ENCODE measurements around the gene HES5. TPM values are rescaled to one million over a fixed set of nuclear protein-coding genes. Genes with fewer than 3 reads are reported as not detected.

Gene HES5
- total RNA-seq, 1 experiment from 2014 or later: not detected

DNA sequence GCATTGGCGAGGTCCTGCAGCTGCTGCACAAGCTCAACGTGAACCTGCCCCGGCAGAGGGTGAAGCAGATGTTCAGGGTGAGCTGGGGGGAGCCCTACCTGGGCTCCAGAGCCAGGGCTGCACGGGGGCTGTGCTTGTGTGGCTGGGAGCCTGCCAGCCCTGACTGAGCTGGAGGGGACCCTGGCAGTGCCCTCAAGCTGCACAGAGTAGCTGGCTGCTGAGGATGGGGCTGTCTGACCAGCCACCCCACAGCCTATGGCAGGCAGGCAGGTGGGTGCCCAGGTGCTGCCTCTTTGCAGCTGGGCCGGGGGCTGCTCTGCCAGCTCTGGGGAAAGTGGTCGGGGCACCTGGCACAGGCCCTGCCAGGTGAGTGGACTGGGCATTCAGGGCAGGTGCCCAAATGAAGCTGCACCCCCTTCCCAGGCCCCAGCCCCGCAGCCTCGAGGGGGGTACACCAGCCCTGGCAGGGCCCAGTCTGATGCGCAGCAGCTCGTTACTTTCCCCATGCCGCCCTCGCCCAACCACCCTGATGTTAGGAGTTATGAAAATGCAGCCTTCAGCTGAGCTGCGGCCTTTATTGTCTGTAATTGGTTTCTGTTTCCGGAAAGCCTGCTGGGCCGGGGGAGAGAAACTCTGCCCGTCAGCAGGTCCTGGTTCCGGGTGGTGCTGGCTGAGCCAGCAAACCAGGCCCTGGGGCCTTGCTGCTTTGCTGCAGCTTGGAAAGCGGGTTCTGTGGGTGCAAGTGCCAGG, 49.7 kb downstream of the HES5 start:
- Mint-ChIP-seq H3K4me3 (no peak overlapping the region), H3K36me3 (ENCODE audit: insufficient read depth in 1 of 3, low read depth in 3 of 3) (no peaks in the 10 kb centered on the region), H3K9me3 (no peaks in the 10 kb centered on the region), H3K27ac (no peak overlapping the region; a peak in 1 of 7 replicates), H3K27me3 (ENCODE audit: low read depth) (peaks cover 7% of the 10 kb centered on the region), H3K4me1 (peaks cover 0 to 9% of the 10 kb centered on the region in 2 experiments; a peak in 1 of 4 replicates)
- Histone ChIP-seq H4K20me1 (ENCODE audit: control insufficient read depth, insufficient read depth, insufficient read length) (no peaks in the 10 kb centered on the region), H3K23me2 (ENCODE audit: insufficient read length, low read depth, low read length, poor library complexity, severe bottlenecking) (no peaks in the 10 kb centered on the region), H3K79me1 (ENCODE audit: insufficient read depth, low read depth, low read length, poor library complexity, severe bottlenecking) (no peaks in the 10 kb centered on the region), H3K14ac (ENCODE audit: insufficient read depth, low read length) (no peak overlapping the region; the same call in 1 of the 2 replicates), H2BK15ac (ENCODE audit: low read depth, low read length) (no peak overlapping the region), H3K9ac (ENCODE audit: extremely low read depth, insufficient read length, low read length) (no peak overlapping the region), H2BK5ac (ENCODE audit: insufficient read length, low read length) (no peak overlapping the region), H2BK12ac (ENCODE audit: insufficient read length, low read depth, low read length) (no peak overlapping the region), H3K9me3 (ENCODE audit: control insufficient read depth, low read depth, low read length) (no peaks in the 10 kb centered on the region), H2AK5ac (ENCODE audit: insufficient read length, low read length) (no peak overlapping the region), H2BK120ac (ENCODE audit: low read depth, low read length, poor library complexity, severe bottlenecking) (no peak overlapping the region), H3K23ac (ENCODE audit: insufficient read length, low read depth, low read length) (no peak overlapping the region), H4K5ac (ENCODE audit: insufficient read length, low read depth, low read length) (no peak overlapping the region), H3K27me3 (ENCODE audit: insufficient read depth, low read length) (no peaks in the 10 kb centered on the region), H2AFZ (ENCODE audit: low read length) (no peak overlapping the region), H3K4ac (ENCODE audit: low read depth, low read length) (no peak overlapping the region), H2BK20ac (ENCODE audit: low read depth, low read length, poor library complexity, severe bottlenecking) (no peak overlapping the region), H3K4me1 (ENCODE audit: insufficient read depth, low read length) (no peaks in the 10 kb centered on the region), H3K18ac (ENCODE audit: insufficient read length, low read depth, low read length) (no peak overlapping the region), H4K8ac (replicated peaks; ENCODE audit: insufficient read length, low read depth, low read length) (no peak overlapping the region), H4K91ac (ENCODE audit: insufficient read length, low read depth, low read length) (no peak overlapping the region), H3K56ac (ENCODE audit: insufficient read length, low read depth, low read length) (no peak overlapping the region), H3T11ph (ENCODE audit: low read length) (no peak overlapping the region), H3K79me2 (ENCODE audit: insufficient read depth, low read length) (no peaks in the 10 kb centered on the region), H3K4me2 (ENCODE audit: insufficient read depth, insufficient read length, low read length) (no peak overlapping the region), H3K27ac (ENCODE audit: insufficient read length, low read depth, low read length) (no peak overlapping the region)
- DNase-seq: no peak
- no CpG with 5 or more reads among the region's 18 CpGs for WGBS (ENCODE audit: extremely low coverage, insufficient read length, low lambda C conversion rate)
- TF ChIP-seq, protein P1, sequence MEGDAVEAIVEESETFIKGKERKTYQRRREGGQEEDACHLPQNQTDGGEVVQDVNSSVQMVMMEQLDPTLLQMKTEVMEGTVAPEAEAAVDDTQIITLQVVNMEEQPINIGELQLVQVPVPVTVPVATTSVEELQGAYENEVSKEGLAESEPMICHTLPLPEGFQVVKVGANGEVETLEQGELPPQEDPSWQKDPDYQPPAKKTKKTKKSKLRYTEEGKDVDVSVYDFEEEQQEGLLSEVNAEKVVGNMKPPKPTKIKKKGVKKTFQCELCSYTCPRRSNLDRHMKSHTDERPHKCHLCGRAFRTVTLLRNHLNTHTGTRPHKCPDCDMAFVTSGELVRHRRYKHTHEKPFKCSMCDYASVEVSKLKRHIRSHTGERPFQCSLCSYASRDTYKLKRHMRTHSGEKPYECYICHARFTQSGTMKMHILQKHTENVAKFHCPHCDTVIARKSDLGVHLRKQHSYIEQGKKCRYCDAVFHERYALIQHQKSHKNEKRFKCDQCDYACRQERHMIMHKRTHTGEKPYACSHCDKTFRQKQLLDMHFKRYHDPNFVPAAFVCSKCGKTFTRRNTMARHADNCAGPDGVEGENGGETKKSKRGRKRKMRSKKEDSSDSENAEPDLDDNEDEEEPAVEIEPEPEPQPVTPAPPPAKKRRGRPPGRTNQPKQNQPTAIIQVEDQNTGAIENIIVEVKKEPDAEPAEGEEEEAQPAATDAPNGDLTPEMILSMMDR (conservative IDR thresholded peaks at IDR 0.05): no peak
